ENCODE data around the gene OR2T3.
"Not testable (repeated sequence)": the region's sequence is repeated elsewhere in the genome, so short reads cannot be mapped to it uniquely, and the experiment has no call there.

OR2T3 gene

DNA sequence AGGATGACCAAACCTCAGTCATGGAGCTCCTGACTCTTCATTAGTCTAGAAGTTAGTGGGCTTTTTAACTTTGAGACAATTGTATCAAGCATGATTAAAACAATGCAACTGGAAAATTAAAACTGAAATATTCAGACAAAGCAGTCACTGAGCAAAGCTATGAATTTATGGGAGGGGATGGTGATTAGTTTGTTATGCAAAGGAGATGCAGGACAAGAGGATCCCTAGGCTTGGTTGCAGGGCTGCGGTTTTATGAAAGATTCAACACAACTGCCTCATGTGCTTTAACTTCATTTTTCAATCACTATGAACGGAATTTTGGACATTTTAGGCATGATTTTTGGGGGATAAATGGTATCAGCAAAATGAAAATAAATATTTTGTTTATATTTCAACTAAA lies 1.0 kb upstream of the OR2T3 start:
- not testable (repeated sequence) for DNase-seq (ENCODE audit: low read depth)

DNA sequence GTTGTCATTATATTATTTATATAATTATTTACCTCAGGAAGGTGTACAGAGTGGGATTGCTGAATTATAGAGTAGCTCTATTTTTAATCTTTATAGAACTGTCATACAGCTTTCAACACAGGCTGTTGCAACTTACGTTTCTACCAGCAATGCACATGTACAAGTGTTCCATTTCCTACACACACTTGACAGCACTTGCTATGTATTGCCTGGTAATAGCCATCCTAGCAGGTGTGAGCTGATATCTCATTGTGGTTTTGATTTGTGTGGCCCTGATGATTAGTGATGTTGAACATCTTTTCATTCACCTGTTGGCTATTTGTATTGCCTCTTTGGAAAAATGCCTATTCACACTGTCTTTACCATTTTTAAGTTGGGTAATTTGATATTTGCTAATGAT lies 2.5 kb downstream of the OR2T3 start:
- not testable (repeated sequence) for DNase-seq (ENCODE audit: low read depth)

DNA sequence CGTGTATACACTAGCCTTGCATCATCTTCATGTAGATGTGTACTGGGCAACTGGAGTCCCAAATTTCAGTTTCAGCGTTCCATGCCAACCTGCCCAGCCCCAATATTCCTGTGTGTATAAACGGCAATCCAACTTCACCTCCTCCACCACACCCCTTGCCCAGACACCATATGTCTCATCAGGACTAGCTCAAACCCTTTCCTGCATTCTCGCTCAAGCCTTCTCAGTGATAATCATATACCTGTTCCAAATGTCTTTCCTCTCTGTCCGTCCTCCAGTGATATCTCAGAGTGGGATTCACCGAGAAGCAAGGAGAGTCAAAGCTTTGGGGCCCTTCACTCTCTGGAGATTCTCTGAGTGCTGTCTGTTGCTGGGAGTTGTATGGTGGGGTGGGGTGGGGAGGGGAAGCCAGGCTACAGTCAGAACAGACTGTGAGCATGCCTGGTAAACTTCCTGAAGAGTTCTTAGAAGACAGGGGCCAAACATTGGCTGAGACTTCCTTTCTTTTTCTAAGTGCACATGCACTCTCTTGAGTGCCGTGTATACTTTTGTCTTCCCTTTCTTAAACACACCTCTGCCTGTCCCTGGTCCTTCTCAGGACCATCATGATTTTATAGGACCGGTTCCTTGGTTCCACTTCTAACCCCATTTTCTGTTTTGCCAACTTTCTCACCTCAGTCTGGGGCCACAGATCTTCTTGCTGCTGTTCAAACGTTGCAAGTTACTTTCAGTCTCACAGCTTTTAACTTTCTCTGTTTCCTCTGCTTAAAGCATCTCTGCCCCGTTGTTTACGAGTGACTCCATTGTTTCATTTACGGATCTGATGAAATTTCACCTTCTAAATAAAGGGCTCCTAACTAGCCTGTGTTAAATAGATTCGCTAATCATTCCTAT lies 8.8 kb downstream of the OR2T3 start:
- DNase-seq (ENCODE audit: low read depth): not testable (repeated sequence)

DNA sequence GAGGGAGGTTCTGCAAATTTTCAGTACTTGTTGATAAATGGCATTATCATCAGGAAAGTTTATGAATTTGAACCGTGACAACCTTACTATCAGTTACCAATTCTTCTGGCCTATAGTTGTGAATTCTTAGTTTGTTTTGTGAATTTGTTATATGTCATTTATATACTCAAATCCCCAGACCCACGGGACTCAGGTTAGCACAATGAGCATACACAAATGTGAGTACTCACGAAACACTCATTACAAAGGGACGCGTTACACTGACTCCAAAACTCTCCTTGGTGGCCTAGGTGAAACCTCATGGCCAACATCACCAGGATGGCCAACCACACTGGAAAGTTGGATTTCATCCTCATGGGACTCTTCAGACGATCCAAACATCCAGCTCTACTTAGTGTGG lies 15.1 kb downstream of the OR2T3 start, which contains the start of gene OR2T5:
Gene OR2T5, plus strand, starts transcription at position 301 of the 400 bp plus-strand sequence. Its CDS starts 0 bp downstream, at position 301.
- not testable (repeated sequence) for DNase-seq (ENCODE audit: low read depth)

DNA sequence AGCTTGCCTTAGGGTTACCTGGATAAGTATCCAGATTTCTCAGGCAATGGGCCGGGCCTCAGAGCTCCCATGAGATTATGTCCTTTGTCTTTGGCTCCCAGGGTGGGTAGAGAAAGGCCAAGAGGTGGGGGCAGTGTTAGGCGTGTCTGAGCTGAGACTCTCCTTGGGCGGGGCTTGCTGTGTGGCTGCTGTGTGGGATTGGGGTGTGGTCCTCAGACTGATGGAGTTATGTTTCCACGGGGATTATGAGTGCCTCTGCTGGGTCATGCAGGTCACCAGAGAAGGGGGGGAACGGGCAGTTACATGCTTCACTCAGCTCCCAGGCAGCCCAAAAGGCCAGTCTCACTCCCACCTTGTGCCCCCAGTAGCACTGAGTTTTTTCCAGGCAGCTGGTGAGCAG lies 23.5 kb downstream of the OR2T3 start:
- DNase-seq (ENCODE audit: low read depth): not testable (repeated sequence)

DNA sequence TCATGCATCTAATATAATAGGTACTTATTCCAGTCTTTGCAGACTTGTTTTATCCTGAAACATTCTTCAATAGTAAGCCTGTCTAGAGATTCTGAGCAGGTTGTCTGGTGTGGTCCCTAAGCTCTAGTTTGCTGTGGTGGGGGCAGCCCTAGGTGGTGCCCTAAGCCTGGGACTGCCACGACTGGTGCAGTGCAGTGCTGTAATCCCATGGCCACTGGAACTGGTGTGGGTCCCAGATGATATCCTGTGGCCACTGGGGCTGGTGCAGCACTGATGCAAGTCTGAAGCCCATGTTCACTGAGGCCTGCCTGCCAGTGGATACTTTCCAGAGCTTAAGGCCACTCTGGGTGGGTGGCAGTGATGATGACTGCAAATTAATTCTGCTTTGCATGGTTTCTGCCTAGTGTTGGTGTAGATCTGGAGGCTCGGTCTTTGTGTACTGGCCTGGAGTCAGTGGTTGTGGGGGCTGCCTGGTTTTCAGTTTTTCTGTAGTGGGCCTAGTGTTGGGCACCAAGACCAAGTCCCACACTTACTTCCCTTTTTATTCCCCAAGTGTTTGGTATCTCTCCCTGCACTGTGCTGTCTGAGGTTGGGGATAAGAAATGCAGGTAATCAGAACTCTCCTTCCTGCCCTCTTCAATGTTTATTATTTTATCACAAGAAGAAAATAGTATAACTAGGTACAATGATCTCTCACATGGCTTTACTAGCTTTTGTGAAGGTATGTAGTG lies 27.3 kb downstream of the OR2T3 start:
- not testable (repeated sequence) for DNase-seq (ENCODE audit: low read depth)

DNA sequence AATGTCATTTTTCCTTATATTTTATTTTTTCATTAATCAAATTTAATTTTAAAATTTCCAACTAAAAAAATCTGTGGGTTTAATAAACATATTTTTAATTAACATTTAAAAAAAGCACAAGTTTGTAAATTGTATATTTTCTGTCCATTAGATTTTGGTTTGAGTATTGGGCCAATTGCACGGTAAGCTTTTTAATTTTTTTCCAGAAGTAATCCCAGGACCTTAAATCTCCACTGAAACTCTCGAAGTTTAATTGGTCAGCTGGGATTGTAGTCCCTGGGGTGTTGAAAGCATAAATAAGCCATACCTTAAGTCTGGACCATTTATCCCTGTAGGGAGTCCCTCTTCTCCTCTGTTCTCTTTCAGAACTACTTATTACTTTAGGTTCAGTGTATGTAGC lies 34.6 kb downstream of the OR2T3 start, which contains the start of gene OR2G6:
Gene OR2G6, plus strand, starts transcription at position 301 of the 400 bp plus-strand sequence. CDS start 13,574 bp downstream, outside the sequence.
- not testable (repeated sequence) for DNase-seq (ENCODE audit: low read depth)

DNA sequence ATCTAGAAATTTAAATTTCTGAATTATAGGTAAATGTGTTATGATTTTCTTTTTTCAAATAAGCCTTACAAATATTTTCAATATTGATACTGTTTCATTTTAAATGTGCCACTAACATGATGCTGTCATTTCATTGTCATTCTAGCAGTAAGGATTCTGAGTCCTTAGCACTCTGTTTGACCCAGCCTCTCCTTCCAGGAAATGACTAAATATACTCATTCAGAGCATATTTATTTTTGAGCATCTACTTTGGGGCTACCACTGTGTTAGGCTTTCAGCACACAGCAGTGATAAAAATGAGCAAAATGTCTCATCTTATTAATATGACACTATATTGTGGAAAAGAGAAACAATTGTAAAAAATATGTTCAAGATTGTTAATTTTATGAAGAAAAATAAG lies 37.1 kb downstream of the OR2T3 start:
- DNase-seq (ENCODE audit: low read depth): not testable (repeated sequence)

DNA sequence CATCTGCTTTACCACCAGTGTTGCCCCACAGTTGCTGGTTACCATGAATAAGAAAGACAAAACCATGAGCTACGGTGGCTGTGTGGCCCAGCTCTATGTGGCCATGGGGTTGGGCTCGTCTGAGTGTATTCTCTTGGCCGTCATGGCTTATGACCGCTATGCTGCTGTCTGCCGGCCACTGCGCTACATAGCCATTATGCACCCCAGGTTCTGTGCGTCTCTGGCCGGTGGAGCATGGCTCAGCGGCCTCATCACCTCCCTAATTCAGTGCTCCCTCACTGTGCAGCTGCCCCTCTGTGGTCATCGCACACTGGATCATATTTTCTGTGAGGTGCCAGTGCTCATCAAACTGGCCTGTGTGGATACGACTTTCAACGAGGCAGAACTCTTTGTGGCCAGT lies 48.7 kb downstream of the OR2T3 start:
- DNase-seq (ENCODE audit: low read depth): no peak
